Measurements from ENCODE around the gene PTPA. TPM values are rescaled to one million over a fixed set of nuclear protein-coding genes. Genes with fewer than 3 reads are reported as not detected.

Gene PTPA
- total and polyA plus RNA-seq, 9 of the 15 experiments (the other 6 are each of a cell fraction or from before 2014, with no cell fraction given) = 1.7 to 121 (median 72.6) TPM

GRCh38 chr9:129110740-129111527 is at the start of gene PTPA, which contains the start of gene CRAT (continued):
- TF ChIP-seq E2F1 (CRISPR knock-in tag; IDR thresholded peaks at IDR 0.05) (peak; percentile 67; the same call in 1 of the 2 replicates), ZNF561 (CRISPR knock-in tag; conservative IDR thresholded peaks at IDR 0.05) (no peak), CBFB (CRISPR knock-in tag; IDR thresholded peaks at IDR 0.05) (no peak), MTF1 (CRISPR knock-in tag; IDR thresholded peaks at IDR 0.05; ENCODE audit: borderline replicate concordance) (no peak), ZNF740 (CRISPR knock-in tag; IDR thresholded peaks at IDR 0.05) (0 out of 2 replicates have a peak, but pooled peaks have one; percentile 13), ZNF740 (tag; IDR thresholded peaks at IDR 0.05) (no peak), MXD1 (CRISPR knock-in tag; IDR thresholded peaks at IDR 0.05; ENCODE audit: borderline replicate concordance, poor library complexity, severe bottlenecking) (no peak), SAFB (IDR thresholded peaks at IDR 0.05; ENCODE audit: borderline replicate concordance, low read depth, low read length) (no peak), NR2C2 (CRISPR knock-in tag; IDR thresholded peaks at IDR 0.05) (0 out of 2 replicates have a peak, but pooled peaks have one; percentile 23), NR2C2 (tag; IDR thresholded peaks at IDR 0.05) (peak; percentile 69), NKRF (IDR thresholded peaks at IDR 0.05; ENCODE audit: borderline replicate concordance) (peak; percentile 93), MBD2 (IDR thresholded peaks at IDR 0.05; ENCODE audit: borderline replicate concordance, low read depth) (peak; percentile 78), PHF21A (IDR thresholded peaks at IDR 0.05; ENCODE audit: borderline replicate concordance, low read depth) (no peak), KLF1 (tag; IDR thresholded peaks at IDR 0.05) (no peak; the same call in 1 of the 2 replicates), ETS1 (conservative IDR thresholded peaks at IDR 0.05; ENCODE audit: control insufficient read depth, low read depth, low read length) (peak; percentile 87), NCOA2 (IDR thresholded peaks at IDR 0.05; ENCODE audit: partially characterized antibody in 2 of 2) (no peak), HDAC2 (IDR thresholded peaks at IDR 0.05) (peak; percentile 58; the same call in 1 of the 2 replicates), U2AF1 (optimal IDR thresholded peaks at IDR 0.05; ENCODE audit: low read depth, low read length) (no peak), ZNF174 (CRISPR knock-in tag; IDR thresholded peaks at IDR 0.05) (no peak), ZNF263 (CRISPR knock-in tag; IDR thresholded peaks at IDR 0.05; ENCODE audit: borderline replicate concordance) (peak; percentile 39; the same call in 1 of the 2 replicates), NFRKB (IDR thresholded peaks at IDR 0.05; ENCODE audit: low read depth) (peak; percentile 95; the same call in 1 of the 2 replicates), HDAC6 (IDR thresholded peaks at IDR 0.05; ENCODE audit: low read depth, low read length) (no peak)
